H9 (cell line): ENCODE data around the gene MED17. TPM values are rescaled to one million over a fixed set of nuclear protein-coding genes. Genes with fewer than 3 reads are reported as not detected.

Source experiments
- DNase-seq: peaks from one replicate; pipeline ENCODE4 v3.0.0-alpha.2; 2017
- H2AFZ ChIP-seq: one replicate; pipeline ENCODE4 v1.6.1; 2013; ENCODE audit warnings: mild to moderate bottlenecking, low read length, control low read depth, moderate library complexity
- H2AK5ac ChIP-seq: 2 replicates; pipeline ENCODE4 v1.6.1; 2013; ENCODE audit warnings: low read length, control low read depth, mixed read lengths; ENCODE audit not compliant: insufficient read length
- H2BK120ac ChIP-seq: one replicate; pipeline ENCODE4 v1.6.1; 2013; ENCODE audit warnings: low read depth, mild to moderate bottlenecking, low read length, control low read depth, inconsistent platforms; ENCODE audit not compliant: poor library complexity, severe bottlenecking
- H2BK12ac ChIP-seq: 2 replicates; pipeline ENCODE4 v1.6.1; 2013; ENCODE audit warnings: low read length, control low read depth, mixed read lengths, low read depth; ENCODE audit not compliant: insufficient read length
- H2BK15ac ChIP-seq: 2 replicates; pipeline ENCODE4 v1.6.1; 2013; ENCODE audit warnings: low read depth, low read length, control low read depth
- H2BK20ac ChIP-seq: one replicate; pipeline ENCODE4 v1.6.1; 2013; ENCODE audit warnings: low read depth, mild to moderate bottlenecking, low read length, control low read depth, inconsistent platforms; ENCODE audit not compliant: poor library complexity, severe bottlenecking
- H2BK5ac ChIP-seq: 2 replicates; pipeline ENCODE4 v1.6.1; 2013; ENCODE audit warnings: low read length, control low read depth, mixed read lengths; ENCODE audit not compliant: insufficient read length
- H3K14ac ChIP-seq: 2 replicates; pipeline ENCODE4 v1.6.1; 2013; ENCODE audit warnings: low read length, control low read depth; ENCODE audit not compliant: insufficient read depth
- H3K18ac ChIP-seq: 2 replicates; pipeline ENCODE4 v1.6.1; 2013; ENCODE audit warnings: low read depth, mild to moderate bottlenecking, mixed read lengths, low read length, control low read depth; ENCODE audit not compliant: insufficient read length
- H3K23ac ChIP-seq: 2 replicates; pipeline ENCODE4 v1.6.1; 2013; ENCODE audit warnings: low read length, control low read depth, mixed read lengths, low read depth; ENCODE audit not compliant: insufficient read length
- H3K23me2 ChIP-seq: 2 replicates; pipeline ENCODE4 v1.6.1; 2013; ENCODE audit warnings: low read depth, mild to moderate bottlenecking, mixed read lengths, low read length, control low read depth; ENCODE audit not compliant: insufficient read length, poor library complexity, severe bottlenecking
- H3K27ac ChIP-seq: 2 replicates; pipeline ENCODE4 v1.5.1; 2013; ENCODE audit warnings: low read length, control low read depth, mixed read lengths, low read depth; ENCODE audit not compliant: insufficient read length
- H3K27me3 ChIP-seq: 2 replicates; pipeline ENCODE4 v1.6.1; 2013; ENCODE audit warnings: low read length, control low read depth, inconsistent platforms; ENCODE audit not compliant: insufficient read depth
- H3K4ac ChIP-seq: 2 replicates; pipeline ENCODE4 v1.6.1; 2013; ENCODE audit warnings: low read depth, mild to moderate bottlenecking, control low read depth, inconsistent platforms, low read length, moderate library complexity
- H3K4me1 ChIP-seq: 2 replicates; pipeline ENCODE4 v1.6.1; 2013; ENCODE audit warnings: low read length, control low read depth, inconsistent platforms; ENCODE audit not compliant: insufficient read depth
- H3K4me2 ChIP-seq: 2 replicates; pipeline ENCODE4 v1.6.1; 2013; ENCODE audit warnings: low read length, control low read depth, mixed read lengths; ENCODE audit not compliant: insufficient read length, insufficient read depth
- H3K56ac ChIP-seq: 2 replicates; pipeline ENCODE4 v1.6.1; 2013; ENCODE audit warnings: low read depth, mild to moderate bottlenecking, mixed read lengths, low read length, control low read depth; ENCODE audit not compliant: insufficient read length
- H3K79me1 ChIP-seq: 2 replicates; pipeline ENCODE4 v1.6.1; 2013; ENCODE audit warnings: low read depth, mild to moderate bottlenecking, moderate library complexity, low read length, control low read depth, inconsistent platforms; ENCODE audit not compliant: insufficient read depth, poor library complexity, severe bottlenecking
- H3K79me2 ChIP-seq: 2 replicates; pipeline ENCODE4 v1.6.1; 2013; ENCODE audit warnings: low read length, control low read depth, inconsistent platforms; ENCODE audit not compliant: insufficient read depth
- H3K9ac ChIP-seq: 2 replicates; pipeline ENCODE4 v1.6.1; 2013; ENCODE audit warnings: low read length, control low read depth, mixed read lengths; ENCODE audit not compliant: insufficient read length; ENCODE audit errors: extremely low read depth
- H3K9me3 ChIP-seq: one replicate; pipeline ENCODE4 v1.6.1; 2013; ENCODE audit warnings: low read depth, low read length, inconsistent platforms; ENCODE audit not compliant: control insufficient read depth
- H3T11ph ChIP-seq: one replicate; pipeline ENCODE4 v1.6.1; 2013; ENCODE audit warnings: mild to moderate bottlenecking, low read length, control low read depth, inconsistent platforms
- H4K20me1 ChIP-seq: one replicate; pipeline ENCODE4 v1.6.1; 2013; ENCODE audit not compliant: control insufficient read depth, insufficient read length, insufficient read depth
- H4K5ac ChIP-seq: 2 replicates; pipeline ENCODE4 v1.6.1; 2013; ENCODE audit warnings: low read depth, mild to moderate bottlenecking, mixed read lengths, low read length, control low read depth; ENCODE audit not compliant: insufficient read length
- H4K8ac ChIP-seq: replicated peaks from 2 replicates; pipeline ENCODE4 v1.6.1; 2013; ENCODE audit warnings: low read length, control low read depth, mixed read lengths, low read depth; ENCODE audit not compliant: insufficient read length
- H4K91ac ChIP-seq: 2 replicates; pipeline ENCODE4 v1.6.1; 2013; ENCODE audit warnings: low read depth, mild to moderate bottlenecking, moderate library complexity, mixed read lengths, low read length, control low read depth; ENCODE audit not compliant: insufficient read length
- H3K27ac Mint-ChIP-seq, 3 experiments: 2 replicates in 2 of 3; 3 replicates in 1 of 3; pipeline ENCODE4 v1.8.0; 2020 to 2021; ENCODE audit warnings: mixed read lengths in 3 of 3, mild to moderate bottlenecking in 1 of 3, moderate library complexity in 1 of 3
- H3K27me3 Mint-ChIP-seq: 2 replicates; pipeline ENCODE4 v1.8.0; 2021; ENCODE audit warnings: low read depth, mild to moderate bottlenecking, moderate library complexity, mixed read lengths
- H3K36me3 Mint-ChIP-seq, 3 experiments: 2 replicates in 2 of 3; 3 replicates in 1 of 3; pipeline ENCODE4 v1.8.0; 2020 to 2021; ENCODE audit warnings: low read depth in 3 of 3, mixed read lengths in 3 of 3; ENCODE audit not compliant: insufficient read depth in 1 of 3
- H3K4me1 Mint-ChIP-seq, 2 experiments: 2 replicates each; pipeline ENCODE4 v1.8.0; 2020; ENCODE audit warnings: mixed read lengths in 2 of 2
- H3K4me3 Mint-ChIP-seq, 2 experiments: 2 replicates in 1 of 2; 3 replicates in 1 of 2; pipeline ENCODE4 v1.8.0; 2020 to 2021; ENCODE audit warnings: mild to moderate bottlenecking in 2 of 2, mixed read lengths in 2 of 2, moderate library complexity in 1 of 2
- H3K9me3 Mint-ChIP-seq, 2 experiments: 2 replicates in 1 of 2; 3 replicates in 1 of 2; pipeline ENCODE4 v1.8.0; 2020; ENCODE audit warnings: mild to moderate bottlenecking in 2 of 2, mixed read lengths in 2 of 2, moderate library complexity in 1 of 2
- WGBS: extraction: QIAGEN DNeasy Blood & Tissue Kit; methylation state at CpG from one replicate; pipeline ENCODE4 v1.1.7; 2013; ENCODE audit warnings: missing lambda C conversion rate, low lambda C conversion rate, mixed read lengths; ENCODE audit not compliant: insufficient read length; ENCODE audit errors: extremely low coverage; 5-methylcytosine and 5-hydroxymethylcytosine counted together
- total RNA-seq: library from RNA; stranded (reverse); gene quantifications from 2 replicates; pipeline ENCODE4 v1.2.1, GENCODE V29; 2021
- TF ChIP-seq, protein P1 (sequence below): fragments of 200-600 bp; sonication (generic); conservative IDR thresholded peaks from 3 replicates; pipeline ENCODE4 v1.8.0; 2021; ENCODE audit warnings: antibody characterized with exemption, mild to moderate bottlenecking

Gene MED17
- total RNA-seq, 1 experiment from 2014 or later: 43.3 TPM

DNA sequence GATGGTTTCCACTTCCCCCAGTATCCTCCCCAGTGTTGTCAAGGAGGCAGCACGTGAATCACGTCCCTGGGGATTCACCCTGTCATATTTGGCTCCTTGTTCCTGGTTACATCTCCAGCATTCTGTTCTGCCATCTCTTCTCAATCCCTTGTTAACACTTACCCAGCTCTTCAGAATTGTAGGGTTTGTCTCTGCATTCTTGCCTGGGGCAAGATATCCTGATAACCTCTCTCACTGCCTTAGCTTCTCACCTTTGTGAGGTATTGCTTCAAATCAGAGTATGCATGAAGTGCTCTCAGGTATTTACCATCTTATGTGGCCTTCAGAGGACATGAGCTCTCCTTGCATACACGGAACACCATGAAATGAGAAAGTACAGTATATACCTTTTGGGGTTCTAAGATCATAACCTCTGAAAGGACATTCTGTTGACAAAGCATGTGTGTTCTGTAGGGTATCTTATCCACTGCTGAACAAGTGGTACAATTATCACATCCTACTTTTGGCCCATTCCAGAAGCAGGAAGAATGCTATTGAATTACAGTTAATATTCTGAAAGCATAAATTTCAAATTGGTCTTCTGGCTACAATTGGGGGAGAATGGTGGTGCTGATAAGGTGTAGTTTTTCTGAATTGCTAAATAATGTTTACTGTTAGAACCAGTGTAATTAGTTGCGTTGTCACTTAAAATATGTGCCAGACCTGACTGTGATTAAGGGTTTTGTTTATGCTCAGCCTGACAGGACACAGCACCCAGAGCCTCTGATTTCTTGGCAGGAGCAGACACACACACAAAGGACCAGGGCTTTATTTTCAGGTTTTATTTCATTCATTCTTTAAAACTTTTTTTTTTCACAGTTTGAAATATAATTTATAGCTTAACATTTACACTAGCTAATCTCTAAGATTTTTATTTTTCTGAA is 33.6 kb downstream of the MED17 start:
- Histone ChIP-seq H3K9me3 (no peaks in the 10 kb centered on the region), H4K5ac (no peak overlapping the region), H3K4ac (no peak overlapping the region), H3T11ph (no peak overlapping the region), H4K20me1 (no peaks in the 10 kb centered on the region), H3K79me1 (no peaks in the 10 kb centered on the region), H3K14ac (no peak overlapping the region), H3K23ac (no peak overlapping the region), H4K91ac (no peak overlapping the region), H3K9ac (no peak overlapping the region), H3K79me2 (no peaks in the 10 kb centered on the region), H3K4me1 (no peaks in the 10 kb centered on the region; the same call in 1 of the 2 replicates), H3K27me3 (no peaks in the 10 kb centered on the region), H2AFZ (no peak overlapping the region), H2BK15ac (no peak overlapping the region), H2BK12ac (no peak overlapping the region), H3K23me2 (no peaks in the 10 kb centered on the region), H2BK20ac (no peak overlapping the region), H2BK120ac (no peak overlapping the region), H2AK5ac (no peak overlapping the region), H4K8ac (no peak overlapping the region), H2BK5ac (no peak overlapping the region), H3K18ac (no peak overlapping the region), H3K56ac (no peak overlapping the region), H3K4me2 (no peak overlapping the region), H3K27ac (no peak overlapping the region)
- no peak overlapping the region; a peak in 1 of 7 replicates for H3K27ac Mint-ChIP-seq
- H3K4me3 Mint-ChIP-seq: no peak overlapping the region
- WGBS: no CpG with 5 or more reads among the region's 4 CpGs
- peaks cover 10 to 26% (median 23%) of the 10 kb centered on the region in 3 experiments; a peak in 6 of 7 replicates for H3K36me3 Mint-ChIP-seq
- H3K27me3 Mint-ChIP-seq: no peaks in the 10 kb centered on the region
- TF ChIP-seq, protein P1, sequence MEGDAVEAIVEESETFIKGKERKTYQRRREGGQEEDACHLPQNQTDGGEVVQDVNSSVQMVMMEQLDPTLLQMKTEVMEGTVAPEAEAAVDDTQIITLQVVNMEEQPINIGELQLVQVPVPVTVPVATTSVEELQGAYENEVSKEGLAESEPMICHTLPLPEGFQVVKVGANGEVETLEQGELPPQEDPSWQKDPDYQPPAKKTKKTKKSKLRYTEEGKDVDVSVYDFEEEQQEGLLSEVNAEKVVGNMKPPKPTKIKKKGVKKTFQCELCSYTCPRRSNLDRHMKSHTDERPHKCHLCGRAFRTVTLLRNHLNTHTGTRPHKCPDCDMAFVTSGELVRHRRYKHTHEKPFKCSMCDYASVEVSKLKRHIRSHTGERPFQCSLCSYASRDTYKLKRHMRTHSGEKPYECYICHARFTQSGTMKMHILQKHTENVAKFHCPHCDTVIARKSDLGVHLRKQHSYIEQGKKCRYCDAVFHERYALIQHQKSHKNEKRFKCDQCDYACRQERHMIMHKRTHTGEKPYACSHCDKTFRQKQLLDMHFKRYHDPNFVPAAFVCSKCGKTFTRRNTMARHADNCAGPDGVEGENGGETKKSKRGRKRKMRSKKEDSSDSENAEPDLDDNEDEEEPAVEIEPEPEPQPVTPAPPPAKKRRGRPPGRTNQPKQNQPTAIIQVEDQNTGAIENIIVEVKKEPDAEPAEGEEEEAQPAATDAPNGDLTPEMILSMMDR: no peak
- peaks cover 31 to 37% of the 10 kb centered on the region in 2 experiments for H3K4me1 Mint-ChIP-seq
- no peak for DNase-seq
- H3K9me3 Mint-ChIP-seq: no peaks in the 10 kb centered on the region
